ENCODE data around the gene KNDC1. TPM values are rescaled to one million over a fixed set of nuclear protein-coding genes. Genes with fewer than 3 reads are reported as not detected.

Gene KNDC1
- total RNA-seq, 1 experiment from 2014 or later, result 15.7 TPM

DNA sequence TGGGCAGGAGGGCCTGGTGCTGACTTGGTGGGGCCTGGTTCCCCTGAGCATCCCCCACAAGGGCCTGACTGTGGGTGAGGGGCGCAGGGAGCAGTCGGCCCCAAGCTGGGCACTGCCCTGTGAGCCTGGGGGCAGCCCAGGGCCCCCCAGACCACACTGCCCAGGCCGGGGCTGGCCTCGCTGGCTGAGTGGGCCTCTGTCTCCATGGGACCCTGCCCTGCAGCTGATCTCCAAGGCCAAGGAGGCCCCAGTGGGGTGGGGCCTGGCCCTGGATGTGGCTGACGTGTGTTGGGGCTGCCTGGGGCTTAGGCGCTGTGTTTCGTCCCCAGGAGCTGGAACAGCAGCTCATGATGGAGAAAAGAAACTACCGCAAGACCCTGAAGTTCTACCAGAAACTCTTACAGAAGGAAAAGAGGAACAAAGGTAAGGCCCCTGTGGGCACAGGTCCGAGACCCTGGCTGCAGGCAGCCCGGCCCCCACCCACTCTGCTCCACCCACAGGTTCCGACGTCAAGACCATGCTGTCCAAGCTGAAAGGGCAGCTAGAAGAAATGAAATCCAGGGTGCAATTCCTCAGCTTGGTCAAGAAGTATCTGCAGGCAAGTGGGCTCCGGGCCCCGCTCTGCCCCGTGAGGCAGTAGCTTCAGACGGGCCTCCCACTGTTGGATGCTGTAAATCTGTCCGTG lies 46.5 kb downstream of the KNDC1 start:
- Histone ChIP-seq H4K5ac (ENCODE audit: insufficient read length, low read depth, low read length) (no peak overlapping the region), H3K23me2 (ENCODE audit: insufficient read length, low read depth, low read length, poor library complexity, severe bottlenecking) (no peaks in the 10 kb centered on the region), H4K20me1 (ENCODE audit: control insufficient read depth, insufficient read depth, insufficient read length) (no peaks in the 10 kb centered on the region), H3K4me2 (ENCODE audit: insufficient read depth, insufficient read length, low read length) (no peak overlapping the region), H3K4me1 (ENCODE audit: insufficient read depth, low read length) (no peaks in the 10 kb centered on the region), H3K9me3 (ENCODE audit: control insufficient read depth, low read depth, low read length) (no peaks in the 10 kb centered on the region), H3K27ac (ENCODE audit: insufficient read length, low read depth, low read length) (no peak overlapping the region), H2BK12ac (ENCODE audit: insufficient read length, low read depth, low read length) (no peak overlapping the region), H3K18ac (ENCODE audit: insufficient read length, low read depth, low read length) (no peak overlapping the region), H3K23ac (ENCODE audit: insufficient read length, low read depth, low read length) (no peak overlapping the region), H3K79me2 (ENCODE audit: insufficient read depth, low read length) (no peaks in the 10 kb centered on the region), H2AK5ac (ENCODE audit: insufficient read length, low read length) (no peak overlapping the region), H3K9ac (ENCODE audit: extremely low read depth, insufficient read length, low read length) (no peak overlapping the region), H3K4ac (ENCODE audit: low read depth, low read length) (no peak overlapping the region), H2BK120ac (ENCODE audit: low read depth, low read length, poor library complexity, severe bottlenecking) (no peak overlapping the region), H4K91ac (ENCODE audit: insufficient read length, low read depth, low read length) (no peak overlapping the region), H3K14ac (ENCODE audit: insufficient read depth, low read length) (no peak overlapping the region; the same call in 1 of the 2 replicates), H3K56ac (ENCODE audit: insufficient read length, low read depth, low read length) (no peak overlapping the region), H4K8ac (replicated peaks; ENCODE audit: insufficient read length, low read depth, low read length) (no peak overlapping the region), H2BK5ac (ENCODE audit: insufficient read length, low read length) (no peak overlapping the region), H3K27me3 (ENCODE audit: insufficient read depth, low read length) (no peaks in the 10 kb centered on the region), H2BK15ac (ENCODE audit: low read depth, low read length) (no peak overlapping the region), H3K79me1 (ENCODE audit: insufficient read depth, low read depth, low read length, poor library complexity, severe bottlenecking) (no peaks in the 10 kb centered on the region), H3T11ph (ENCODE audit: low read length) (no peak overlapping the region), H2AFZ (ENCODE audit: low read length) (no peak overlapping the region), H2BK20ac (ENCODE audit: low read depth, low read length, poor library complexity, severe bottlenecking) (no peak overlapping the region)
- Mint-ChIP-seq H3K27me3 (ENCODE audit: low read depth) (no peaks in the 10 kb centered on the region; the same call in 1 of the 2 replicates), H3K27ac (0 out of 7 replicates have a peak overlapping the region, but pooled peaks of 1 of the 3 experiments have one; percentile 44), H3K4me3 (no peak overlapping the region), H3K4me1 (no peaks in the 10 kb centered on the region), H3K9me3 (no peaks in the 10 kb centered on the region), H3K36me3 (ENCODE audit: insufficient read depth in 1 of 3, low read depth in 3 of 3) (peaks cover 0 to 5% (median 0%) of the 10 kb centered on the region in 3 experiments; a peak in 2 of 7 replicates)
- no peak for DNase-seq
- TF ChIP-seq, protein P1, sequence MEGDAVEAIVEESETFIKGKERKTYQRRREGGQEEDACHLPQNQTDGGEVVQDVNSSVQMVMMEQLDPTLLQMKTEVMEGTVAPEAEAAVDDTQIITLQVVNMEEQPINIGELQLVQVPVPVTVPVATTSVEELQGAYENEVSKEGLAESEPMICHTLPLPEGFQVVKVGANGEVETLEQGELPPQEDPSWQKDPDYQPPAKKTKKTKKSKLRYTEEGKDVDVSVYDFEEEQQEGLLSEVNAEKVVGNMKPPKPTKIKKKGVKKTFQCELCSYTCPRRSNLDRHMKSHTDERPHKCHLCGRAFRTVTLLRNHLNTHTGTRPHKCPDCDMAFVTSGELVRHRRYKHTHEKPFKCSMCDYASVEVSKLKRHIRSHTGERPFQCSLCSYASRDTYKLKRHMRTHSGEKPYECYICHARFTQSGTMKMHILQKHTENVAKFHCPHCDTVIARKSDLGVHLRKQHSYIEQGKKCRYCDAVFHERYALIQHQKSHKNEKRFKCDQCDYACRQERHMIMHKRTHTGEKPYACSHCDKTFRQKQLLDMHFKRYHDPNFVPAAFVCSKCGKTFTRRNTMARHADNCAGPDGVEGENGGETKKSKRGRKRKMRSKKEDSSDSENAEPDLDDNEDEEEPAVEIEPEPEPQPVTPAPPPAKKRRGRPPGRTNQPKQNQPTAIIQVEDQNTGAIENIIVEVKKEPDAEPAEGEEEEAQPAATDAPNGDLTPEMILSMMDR (conservative IDR thresholded peaks at IDR 0.05), result no peak
- no CpG with 5 or more reads among the region's 17 CpGs for WGBS (ENCODE audit: extremely low coverage, insufficient read length, low lambda C conversion rate)

Measured in H9 (cell line).